K562 (cell line): Measurements from ENCODE around the gene TEX22.

Experiments used
- BHLHE40 ChIP-seq: IDR thresholded peaks from 2 replicates; pipeline ENCODE4 v1.6.1; 2011; ENCODE audit warnings: low read length, improper control_type of control experiment
- EGR1 ChIP-seq: fragments of 450-650 bp; conservative IDR thresholded peaks from 2 replicates; pipeline ENCODE4 v1.6.1; 2017; ENCODE audit warnings: mild to moderate bottlenecking
- KAT2B ChIP-seq: IDR thresholded peaks from one replicate; pipeline ENCODE4 v1.6.1; 2012; ENCODE audit warnings: low read depth, mild to moderate bottlenecking, control low read depth, inconsistent platforms, low read length, moderate library complexity
- NCOA2 ChIP-seq, 2 experiments: fragments of 450-650 bp; IDR thresholded peaks; 2 replicates each; pipeline ENCODE4 v1.6.1; 2018; ENCODE audit warnings: mild to moderate bottlenecking in 2 of 2, moderate library complexity in 1 of 2; ENCODE audit not compliant: partially characterized antibody in 2 of 2
- NFE2L1 ChIP-seq: fragments of 450-650 bp; IDR thresholded peaks from 2 replicates; pipeline ENCODE4 v1.6.1; 2016; ENCODE audit warnings: missing genetic modification characterization, low read depth, mild to moderate bottlenecking, missing compliant biosample characterization, moderate library complexity, borderline replicate concordance
- NFYB ChIP-seq: IDR thresholded peaks from 2 replicates; pipeline ENCODE4 v1.6.1; 2011; ENCODE audit warnings: mild to moderate bottlenecking, moderate library complexity; ENCODE audit not compliant: insufficient read length; ENCODE audit errors: extremely low read depth
- POLR2A ChIP-seq: fragments of 450-650 bp; conservative IDR thresholded peaks from 2 replicates; pipeline ENCODE4 v1.6.1; 2016
- RFX5 ChIP-seq: IDR thresholded peaks from 2 replicates; pipeline ENCODE4 v1.6.1; 2011; ENCODE audit warnings: low read depth, mild to moderate bottlenecking, improper control_type of control experiment, low read length
- SMAD3 ChIP-seq: fragments of 450-650 bp; formaldehyde crosslinking; conservative IDR thresholded peaks from 2 replicates; pipeline ENCODE4 v1.4.0; 2020; ENCODE audit warnings: mild to moderate bottlenecking
- SP1 ChIP-seq: sonication (generic); formaldehyde crosslinking; IDR thresholded peaks from 2 replicates; pipeline ENCODE4 v1.8.1; 2022; ENCODE audit warnings: mild to moderate bottlenecking, missing genetic modification reagents
- YY1 ChIP-seq, 3 experiments: IDR thresholded peaks; 2 replicates each; pipeline ENCODE4 v1.6.1; 2011; ENCODE audit warnings: low read length in 2 of 3, mild to moderate bottlenecking in 2 of 3, moderate library complexity in 2 of 3, borderline replicate concordance in 1 of 3, control low read depth in 1 of 3, low read depth in 1 of 3; ENCODE audit not compliant: insufficient read depth in 3 of 3, insufficient replicate concordance in 2 of 3, control insufficient read depth in 1 of 3, insufficient read length in 1 of 3; ENCODE audit errors: extremely low read depth in 1 of 3
- TF ChIP-seq, protein P1 (sequence below), 2 experiments: fragments of 450-650 bp in 1 of 2; sonication (generic) in 1 of 2; formaldehyde crosslinking in 1 of 2; IDR thresholded peaks in 1 of 2; conservative IDR thresholded peaks in 1 of 2; 2 replicates each; pipeline versions ENCODE4 v1.6.1 to v1.8.1; 2016 to 2023; ENCODE audit warnings: mild to moderate bottlenecking in 2 of 2, moderate library complexity in 2 of 2, inconsistent platforms in 1 of 2, missing genetic modification reagents in 1 of 2
- TF ChIP-seq, protein P2 (sequence below): fragments of 150-350 bp; conservative IDR thresholded peaks from 2 replicates; pipeline ENCODE4 v1.6.1; 2014; ENCODE audit warnings: low read length

DNA sequence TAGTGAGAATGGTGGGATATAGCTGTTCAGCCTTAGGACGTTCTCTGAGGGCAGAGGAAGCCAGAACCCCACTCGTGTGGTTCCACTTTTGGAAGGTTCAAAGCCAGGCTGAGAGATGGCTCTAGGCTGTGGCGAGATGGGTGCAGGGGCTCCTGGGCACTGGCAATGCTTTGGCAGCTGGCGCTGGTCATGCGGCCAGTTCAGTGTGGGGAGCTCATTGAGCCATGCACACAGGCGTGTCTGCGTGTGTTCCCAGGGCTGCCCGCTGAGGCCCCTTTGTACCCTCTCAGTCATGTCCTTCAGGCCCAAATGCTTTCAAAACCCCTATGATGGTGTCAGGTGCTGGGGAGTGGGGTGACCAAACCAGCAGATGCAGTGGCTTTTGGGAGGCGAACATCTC, 1.7 kb downstream of the TEX22 start:
- TF ChIP-seq NCOA2 (IDR thresholded peaks at IDR 0.05; ENCODE audit: partially characterized antibody in 2 of 2): no peak
- no peak for TF ChIP-seq EGR1
- TF ChIP-seq SMAD3 (CRISPR knock-in tag): no peak
- TF ChIP-seq KAT2B: no peak
- TF ChIP-seq RFX5: no peak
- TF ChIP-seq, protein P1, sequence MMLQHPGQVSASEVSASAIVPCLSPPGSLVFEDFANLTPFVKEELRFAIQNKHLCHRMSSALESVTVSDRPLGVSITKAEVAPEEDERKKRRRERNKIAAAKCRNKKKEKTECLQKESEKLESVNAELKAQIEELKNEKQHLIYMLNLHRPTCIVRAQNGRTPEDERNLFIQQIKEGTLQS (IDR thresholded peaks at IDR 0.05): no peak
- TF ChIP-seq, protein P1 (CRISPR knock-in tag; conservative IDR thresholded peaks at IDR 0.05): no peak
- TF ChIP-seq, protein P2, sequence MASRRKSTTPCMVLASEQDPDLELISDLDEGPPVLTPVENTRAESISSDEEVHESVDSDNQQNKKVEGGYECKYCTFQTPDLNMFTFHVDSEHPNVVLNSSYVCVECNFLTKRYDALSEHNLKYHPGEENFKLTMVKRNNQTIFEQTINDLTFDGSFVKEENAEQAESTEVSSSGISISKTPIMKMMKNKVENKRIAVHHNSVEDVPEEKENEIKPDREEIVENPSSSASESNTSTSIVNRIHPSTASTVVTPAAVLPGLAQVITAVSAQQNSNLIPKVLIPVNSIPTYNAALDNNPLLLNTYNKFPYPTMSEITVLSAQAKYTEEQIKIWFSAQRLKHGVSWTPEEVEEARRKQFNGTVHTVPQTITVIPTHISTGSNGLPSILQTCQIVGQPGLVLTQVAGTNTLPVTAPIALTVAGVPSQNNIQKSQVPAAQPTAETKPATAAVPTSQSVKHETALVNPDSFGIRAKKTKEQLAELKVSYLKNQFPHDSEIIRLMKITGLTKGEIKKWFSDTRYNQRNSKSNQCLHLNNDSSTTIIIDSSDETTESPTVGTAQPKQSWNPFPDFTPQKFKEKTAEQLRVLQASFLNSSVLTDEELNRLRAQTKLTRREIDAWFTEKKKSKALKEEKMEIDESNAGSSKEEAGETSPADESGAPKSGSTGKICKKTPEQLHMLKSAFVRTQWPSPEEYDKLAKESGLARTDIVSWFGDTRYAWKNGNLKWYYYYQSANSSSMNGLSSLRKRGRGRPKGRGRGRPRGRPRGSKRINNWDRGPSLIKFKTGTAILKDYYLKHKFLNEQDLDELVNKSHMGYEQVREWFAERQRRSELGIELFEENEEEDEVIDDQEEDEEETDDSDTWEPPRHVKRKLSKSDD: no peak
- TF ChIP-seq NFE2L1 (tag): no peak
- TF ChIP-seq NFYB: no peak
- no peak for TF ChIP-seq BHLHE40
- no peak for TF ChIP-seq YY1 (IDR thresholded peaks at IDR 0.05; ENCODE audit: borderline replicate concordance in 1 of 3, control insufficient read depth in 1 of 3, extremely low read depth in 1 of 3, insufficient read depth in 3 of 3, insufficient read length in 1 of 3, insufficient replicate concordance in 2 of 3, low read depth in 1 of 3, low read length in 2 of 3)
- no peak for TF ChIP-seq POLR2A
- no peak for TF ChIP-seq SP1
